Coronary artery (tissue), 2 donors: ENCODE results near the gene KCNQ5.

Experiments used
- DNase-seq: peaks from one replicate; pipeline ENCODE4 v3.0.0-alpha.2; 2017; ENCODE audit warnings: low spot score
- H3K27ac ChIP-seq, 2 donors: fragments of 200-600 bp; sonication (generic); one replicate each; pipeline ENCODE4 v1.5.1; 2016 to 2019
- H3K4me3 ChIP-seq: fragments of 200-600 bp; sonication (generic); 2 replicates; pipeline ENCODE4 v1.5.1; 2016; ENCODE audit warnings: mild to moderate bottlenecking, moderate library complexity
- TF ChIP-seq, protein P1 (sequence below): fragments of 200-600 bp; sonication (generic); IDR thresholded peaks from one replicate; pipeline ENCODE4 v1.5.1; 2019; ENCODE audit warnings: antibody characterized with exemption

Gene KCNQ5

DNA sequence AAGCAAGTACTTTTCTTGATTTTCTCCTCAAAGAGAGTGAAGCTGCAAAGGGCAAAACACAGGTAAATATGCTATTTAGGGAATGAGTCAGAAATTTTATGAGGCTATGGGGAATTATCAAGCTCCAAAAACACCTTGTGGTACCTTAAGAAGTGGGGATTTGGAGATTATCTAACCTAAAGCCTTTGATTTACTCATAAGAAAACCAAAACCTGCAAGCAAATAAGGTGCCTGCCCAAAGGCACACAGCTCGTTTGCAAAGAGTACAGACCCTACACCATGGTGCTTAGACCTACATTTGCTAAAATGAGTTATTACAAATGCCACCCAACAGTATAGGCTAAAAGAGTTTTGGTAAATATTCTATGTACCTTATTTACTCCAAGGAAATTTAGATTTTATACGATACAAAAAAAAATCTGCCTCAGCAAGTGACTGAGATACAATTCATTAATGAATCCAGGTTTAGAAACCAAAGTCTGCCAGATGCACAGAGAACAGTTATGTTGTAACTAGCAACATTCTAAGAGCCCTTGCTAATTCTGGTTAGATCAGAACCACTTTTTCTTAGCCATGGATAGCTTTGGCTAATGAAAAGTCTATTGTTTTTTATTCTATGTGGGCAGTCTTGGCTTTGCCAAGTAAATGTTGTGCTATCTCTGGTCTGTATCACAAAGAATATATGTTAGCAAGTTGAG lies 501.9 kb downstream of the KCNQ5 start:
- H3K4me3 ChIP-seq: no peak overlapping the region
- TF ChIP-seq, protein P1, sequence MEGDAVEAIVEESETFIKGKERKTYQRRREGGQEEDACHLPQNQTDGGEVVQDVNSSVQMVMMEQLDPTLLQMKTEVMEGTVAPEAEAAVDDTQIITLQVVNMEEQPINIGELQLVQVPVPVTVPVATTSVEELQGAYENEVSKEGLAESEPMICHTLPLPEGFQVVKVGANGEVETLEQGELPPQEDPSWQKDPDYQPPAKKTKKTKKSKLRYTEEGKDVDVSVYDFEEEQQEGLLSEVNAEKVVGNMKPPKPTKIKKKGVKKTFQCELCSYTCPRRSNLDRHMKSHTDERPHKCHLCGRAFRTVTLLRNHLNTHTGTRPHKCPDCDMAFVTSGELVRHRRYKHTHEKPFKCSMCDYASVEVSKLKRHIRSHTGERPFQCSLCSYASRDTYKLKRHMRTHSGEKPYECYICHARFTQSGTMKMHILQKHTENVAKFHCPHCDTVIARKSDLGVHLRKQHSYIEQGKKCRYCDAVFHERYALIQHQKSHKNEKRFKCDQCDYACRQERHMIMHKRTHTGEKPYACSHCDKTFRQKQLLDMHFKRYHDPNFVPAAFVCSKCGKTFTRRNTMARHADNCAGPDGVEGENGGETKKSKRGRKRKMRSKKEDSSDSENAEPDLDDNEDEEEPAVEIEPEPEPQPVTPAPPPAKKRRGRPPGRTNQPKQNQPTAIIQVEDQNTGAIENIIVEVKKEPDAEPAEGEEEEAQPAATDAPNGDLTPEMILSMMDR: no peak
- H3K27ac ChIP-seq: no peak overlapping the region
- DNase-seq: no peak

DNA sequence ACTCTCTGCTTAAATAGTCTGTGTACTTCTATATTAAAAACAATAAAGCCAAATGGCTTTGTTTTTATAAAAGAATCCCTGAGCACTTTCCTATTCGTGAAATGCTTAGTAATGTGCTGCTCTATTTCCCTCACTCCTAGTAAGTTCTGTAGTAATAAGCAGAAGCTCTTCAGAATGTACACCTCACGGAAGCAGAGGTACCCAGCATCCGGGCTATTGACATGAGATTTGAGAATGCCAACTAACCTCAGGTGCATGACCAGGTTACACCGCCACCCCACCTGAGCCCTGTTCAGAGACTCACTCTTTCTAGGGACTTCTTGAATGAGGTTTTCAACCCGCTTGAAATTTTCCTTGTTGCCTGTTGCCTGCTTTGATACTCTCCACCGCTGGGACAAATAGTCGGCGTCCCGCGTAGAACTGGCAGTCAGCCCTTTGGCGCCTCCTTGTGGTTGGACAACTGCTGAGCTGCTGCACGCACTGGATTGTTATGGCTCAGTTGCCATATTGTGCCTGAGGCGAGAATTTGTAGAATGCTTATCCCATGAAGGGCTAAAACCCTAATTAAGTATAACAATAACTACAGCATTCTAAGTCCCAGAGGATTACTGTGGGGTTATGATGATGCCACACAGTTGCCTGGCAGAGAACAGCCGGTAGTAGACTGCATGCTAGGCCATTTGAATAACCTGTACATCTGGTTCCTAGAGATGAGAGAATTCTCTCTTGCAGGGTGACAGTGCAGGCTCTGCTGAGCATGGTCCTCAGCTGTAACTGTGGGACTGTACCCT lies 508.0 kb downstream of the KCNQ5 start:
- TF ChIP-seq, protein P1: peak; percentile 89
- peak; percentile 82 for DNase-seq
- Histone ChIP-seq H3K27ac (no peak overlapping the region), H3K4me3 (no peak overlapping the region)

DNA sequence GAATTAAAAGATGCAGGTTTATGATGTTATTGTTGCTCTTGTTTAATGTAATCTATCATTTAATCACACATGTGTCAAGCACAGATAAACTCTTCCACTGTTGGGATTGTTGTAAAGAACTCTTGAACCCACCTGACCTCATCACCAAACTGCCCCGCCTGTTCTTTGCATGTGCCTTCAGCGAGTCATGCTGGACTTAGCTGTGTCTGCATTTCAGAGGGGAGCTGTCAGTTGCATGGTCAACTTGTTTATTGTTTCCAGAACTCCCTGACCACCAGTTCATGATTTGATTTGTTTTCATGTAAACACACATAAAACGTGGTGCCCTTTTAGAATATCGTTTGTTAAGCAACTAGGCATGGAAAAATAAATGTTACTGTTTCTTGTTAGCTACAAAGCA lies 509.8 kb downstream of the KCNQ5 start:
- Histone ChIP-seq H3K27ac (no peak overlapping the region), H3K4me3 (no peak overlapping the region)
- TF ChIP-seq, protein P1: no peak
- DNase-seq: no peak

DNA sequence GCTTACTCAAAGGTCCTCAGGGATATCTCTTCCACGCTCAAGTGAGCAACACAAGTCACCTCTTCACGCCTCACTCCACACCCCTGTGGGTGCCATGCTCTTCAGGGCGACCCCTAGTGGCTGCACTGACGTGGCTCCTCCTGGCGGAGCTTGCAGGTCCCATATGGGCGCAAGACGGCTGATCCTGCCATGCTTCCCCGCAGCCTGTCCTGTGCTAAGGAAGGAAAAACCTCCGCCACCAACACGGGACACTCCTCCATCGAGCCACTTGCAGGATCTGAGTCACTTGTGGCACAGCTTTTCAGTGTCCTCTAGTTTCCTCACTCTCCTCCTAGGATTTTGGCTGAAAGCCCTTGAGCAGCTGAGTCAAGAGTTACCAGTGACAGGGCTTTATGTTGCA lies 512.7 kb downstream of the KCNQ5 start:
- Histone ChIP-seq H3K4me3 (no peak overlapping the region), H3K27ac (no peak overlapping the region)
- DNase-seq: no peak
- TF ChIP-seq, protein P1: no peak

DNA sequence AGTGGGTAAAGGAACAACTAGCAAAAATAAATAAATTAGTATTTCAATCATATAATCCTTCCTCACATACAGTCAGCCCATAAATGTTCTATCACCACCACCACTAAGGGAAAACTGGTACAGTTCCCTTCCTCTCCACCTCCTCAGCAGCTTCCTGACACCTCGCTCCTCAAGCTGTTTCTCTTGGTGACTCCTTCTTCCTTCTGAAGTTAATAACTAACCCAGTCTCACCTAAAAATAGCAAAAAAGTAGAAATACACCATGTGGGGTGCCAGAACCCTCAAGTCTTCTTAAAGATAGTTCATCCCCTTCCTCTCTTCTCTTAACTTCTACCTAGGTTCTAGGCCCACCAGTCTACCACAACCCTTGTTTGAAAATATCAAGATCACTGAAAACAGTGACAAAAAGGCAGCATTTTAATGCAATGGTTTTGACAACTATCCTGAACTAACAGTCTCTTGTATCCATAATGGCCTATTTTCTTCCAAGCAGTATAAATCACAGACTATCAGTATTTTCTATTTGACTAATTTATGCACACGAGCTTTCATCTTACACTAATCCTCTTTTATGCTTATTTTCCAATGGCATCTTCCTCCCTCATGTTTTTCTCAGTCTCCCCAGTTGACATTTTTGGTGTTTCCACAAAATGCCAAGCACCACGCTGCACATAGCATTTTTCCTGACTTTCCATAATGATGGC lies 518.0 kb downstream of the KCNQ5 start:
- DNase-seq: no peak
- TF ChIP-seq, protein P1: no peak
- no peak overlapping the region for H3K27ac ChIP-seq
- no peak overlapping the region for H3K4me3 ChIP-seq

DNA sequence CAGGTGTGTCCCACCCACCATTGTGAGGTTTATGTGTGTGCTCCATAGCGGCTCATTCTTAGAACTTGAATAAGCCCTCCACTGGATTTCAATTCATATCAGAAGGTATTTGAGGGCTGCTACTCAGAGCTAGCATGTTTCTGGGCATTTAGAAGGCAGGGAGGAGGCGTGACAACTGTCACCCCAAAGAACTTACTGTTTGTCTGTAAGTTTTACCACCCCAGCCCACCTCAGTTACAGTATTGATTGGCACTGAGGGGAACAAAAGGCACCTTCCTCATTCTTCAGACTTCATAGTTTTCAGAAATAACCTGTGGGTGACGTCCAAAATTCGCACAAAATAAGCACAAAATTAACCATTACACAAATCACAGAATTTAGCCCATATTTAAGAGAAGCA lies 521.7 kb downstream of the KCNQ5 start:
- no peak for DNase-seq

More for the DNA sequence above, 521.7 kb downstream of the KCNQ5 start:
- TF ChIP-seq, protein P1: no peak
- H3K4me3 ChIP-seq: no peak overlapping the region
- no peak overlapping the region for H3K27ac ChIP-seq
